IMR-90 (cell line): Measurements from ENCODE around the gene SPDYE4. TPM values are rescaled to one million over a fixed set of nuclear protein-coding genes. Genes with fewer than 3 reads are reported as not detected.

Experiments
- MAFK ChIP-seq: IDR thresholded peaks from 2 replicates; pipeline ENCODE4 v1.6.1; 2012; ENCODE audit warnings: low read depth, low read length, improper control_type of control experiment
- polyA plus RNA-seq, 3 experiments: library from polyadenylated mRNA; depleted of rRNA; stranded (reverse); fragments of >200 nt; gene quantifications; 2 replicates each; pipeline ENCODE4 v1.2.3, GENCODE V29; 2012; ENCODE audit warnings: low replicate concordance in 1 of 3
- total RNA-seq: library from RNA; depleted of rRNA; stranded (reverse); fragments of >200 nt; gene quantifications from 2 replicates; pipeline ENCODE4 v1.2.3, GENCODE V29; 2012
- TF ChIP-seq, protein P1 (sequence below): fragments of 150-350 bp; IDR thresholded peaks from 2 replicates; pipeline ENCODE4 v1.6.1; 2016; ENCODE audit warnings: low read depth, mild to moderate bottlenecking, low read length, moderate library complexity, borderline replicate concordance

Gene SPDYE4
- total and polyA plus RNA-seq, 2 of the 4 experiments (the other 2 are of a cell fraction), result not detected

- TF ChIP-seq, protein P1, sequence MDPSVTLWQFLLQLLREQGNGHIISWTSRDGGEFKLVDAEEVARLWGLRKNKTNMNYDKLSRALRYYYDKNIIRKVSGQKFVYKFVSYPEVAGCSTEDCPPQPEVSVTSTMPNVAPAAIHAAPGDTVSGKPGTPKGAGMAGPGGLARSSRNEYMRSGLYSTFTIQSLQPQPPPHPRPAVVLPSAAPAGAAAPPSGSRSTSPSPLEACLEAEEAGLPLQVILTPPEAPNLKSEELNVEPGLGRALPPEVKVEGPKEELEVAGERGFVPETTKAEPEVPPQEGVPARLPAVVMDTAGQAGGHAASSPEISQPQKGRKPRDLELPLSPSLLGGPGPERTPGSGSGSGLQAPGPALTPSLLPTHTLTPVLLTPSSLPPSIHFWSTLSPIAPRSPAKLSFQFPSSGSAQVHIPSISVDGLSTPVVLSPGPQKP, result no peak
- TF ChIP-seq MAFK, result no peak
Observed at GRCh38 chr17:8746501-8747236, 11.7 kb downstream of the SPDYE4 start (continued).
